HCT116 (cell line): ENCODE data around the gene MEAK7.

ENCODE experiments used
- CTCF ChIP-seq, 3 experiments: fragments of 200-600 bp in 1 of 3; sonication (generic) in 1 of 3; IDR thresholded peaks in 2 of 3; conservative IDR thresholded peaks in 1 of 3; 2 replicates each; pipeline ENCODE4 v1.5.1; 2012 to 2017; ENCODE audit warnings: low read depth in 2 of 3, low read length in 2 of 3, antibody characterized with exemption in 1 of 3, borderline replicate concordance in 1 of 3, control low read depth in 1 of 3, mild to moderate bottlenecking in 1 of 3, mixed read lengths in 1 of 3, mixed run types in 1 of 3, moderate library complexity in 1 of 3; ENCODE audit not compliant: insufficient read depth in 1 of 3
- EZH2 ChIP-seq: fragments of 200-600 bp; sonication (generic); IDR thresholded peaks from 2 replicates; pipeline ENCODE4 v1.6.1; 2017; ENCODE audit warnings: antibody characterized with exemption, mixed run types
- EZH2phosphoT487 ChIP-seq: fragments of 200-600 bp; IDR thresholded peaks from 2 replicates; pipeline ENCODE4 v1.6.1; 2018; ENCODE audit warnings: antibody characterized with exemption, borderline replicate concordance
- POLR2AphosphoS5 ChIP-seq: IDR thresholded peaks from 2 replicates; pipeline ENCODE4 v1.6.1; 2011; ENCODE audit warnings: mild to moderate bottlenecking, low read depth, low read length, moderate library complexity
- RAD21 ChIP-seq: IDR thresholded peaks from 2 replicates; pipeline ENCODE4 v1.6.1; 2012; ENCODE audit warnings: low read depth, mild to moderate bottlenecking
- REST ChIP-seq: IDR thresholded peaks from 2 replicates; pipeline ENCODE4 v1.6.1; 2012; ENCODE audit warnings: low read depth
- SIN3A ChIP-seq: IDR thresholded peaks from 2 replicates; pipeline ENCODE4 v1.6.1; 2012; ENCODE audit warnings: low read depth
- SP1 ChIP-seq: IDR thresholded peaks from 2 replicates; pipeline ENCODE4 v1.6.1; 2012; ENCODE audit warnings: low read depth
- TCF7L2 ChIP-seq: IDR thresholded peaks from 2 replicates; pipeline ENCODE4 v1.7.0; 2011; ENCODE audit warnings: borderline replicate concordance, inconsistent platforms; ENCODE audit not compliant: insufficient read depth, insufficient read length; ENCODE audit errors: extremely low read depth
- YY1 ChIP-seq: IDR thresholded peaks from 2 replicates; pipeline ENCODE4 v1.6.1; 2011; ENCODE audit warnings: low read length, low read depth, moderate library complexity, mild to moderate bottlenecking; ENCODE audit not compliant: insufficient replicate concordance; ENCODE audit errors: extremely low read depth

- TF ChIP-seq POLR2AphosphoS5 (no peak), CTCF (IDR thresholded peaks at IDR 0.05 in 2 of 3, conservative IDR thresholded peaks at IDR 0.05 in 1 of 3; ENCODE audit: borderline replicate concordance in 1 of 3, insufficient read depth in 1 of 3, low read depth in 2 of 3, low read length in 2 of 3) (no peak), YY1 (no peak), SP1 (no peak), REST (no peak), EZH2phosphoT487 (no peak), SIN3A (no peak), RAD21 (no peak), EZH2 (no peak), TCF7L2 (no peak)
Observed at GRCh38 chr16:84500531-84500930, 3.9 kb downstream of the MEAK7 start.
